Activated CD8-positive, alpha-beta memory T cell treated with anti-CD3 and anti-CD28 coated beads, Interleukin-2, amount 50 U/mL, for 24 hours (primary cell): ENCODE data around the gene SPATA21.
"Not testable (repeated sequence)": the region's sequence is repeated elsewhere in the genome, so short reads cannot be mapped to it uniquely, and the experiment has no call there.

ENCODE experiments used
- DNase-seq: peaks from one replicate; pipeline ENCODE4 v3.0.0-alpha.2; 2020; ENCODE audit errors: extremely low read depth

The SPATA21 gene

GRCh38 chr1:16385659-16386453 lies 51.4 kb downstream of the SPATA21 start:
- no peak for DNase-seq

GRCh38 chr1:16383888-16384287 lies 53.3 kb downstream of the SPATA21 start:
- no peak for DNase-seq

- no peak for DNase-seq
These were observed 56.4 kb downstream of the SPATA21 start for GRCh38 chr1:16380868-16381267.

- DNase-seq, result no peak
These were observed 58.8 kb downstream of the SPATA21 start for GRCh38 chr1:16378443-16378842.

GRCh38 chr1:16376971-16377370 lies 60.3 kb downstream of the SPATA21 start:
- DNase-seq, result no peak

- no peak for DNase-seq
These were observed 61.5 kb downstream of the SPATA21 start for GRCh38 chr1:16375521-16376340.

GRCh38 chr1:16374266-16374665 lies 63.0 kb downstream of the SPATA21 start:
- DNase-seq, result no peak

GRCh38 chr1:16372535-16373285 lies 64.5 kb downstream of the SPATA21 start:
- DNase-seq, result no peak

- DNase-seq, result no peak
These were observed 65.5 kb downstream of the SPATA21 start for GRCh38 chr1:16371725-16372124.

GRCh38 chr1:16369821-16370220 lies 67.4 kb downstream of the SPATA21 start:
- DNase-seq, result no peak

- DNase-seq, result no peak
These were observed 69.0 kb downstream of the SPATA21 start for GRCh38 chr1:16367968-16368890.

GRCh38 chr1:16367258-16367967 lies 69.8 kb downstream of the SPATA21 start:
- peak; percentile 60 for DNase-seq

- DNase-seq, result peak; percentile 85
These were observed 70.4 kb downstream of the SPATA21 start, which contains the start of gene SZRD1 for GRCh38 chr1:16366722-16367257. Gene SZRD1, plus strand, starts transcription at chr1:16367242. Its CDS starts 16 bp downstream, at chr1:16367258.

GRCh38 chr1:16365146-16365498 lies 72.1 kb downstream of the SPATA21 start:
- not testable (repeated sequence) for DNase-seq

GRCh38 chr1:16356867-16357266 lies 80.4 kb downstream of the SPATA21 start:
- no peak for DNase-seq

GRCh38 chr1:16354619-16355018 lies 82.6 kb downstream of the SPATA21 start:
- DNase-seq, result no peak

GRCh38 chr1:16352842-16353535 lies 84.2 kb downstream of the SPATA21 start:
- no peak for DNase-seq

- DNase-seq, result peak; percentile 60
These were observed 85.0 kb downstream of the SPATA21 start, which contains the start of gene FBXO42 for GRCh38 chr1:16351994-16352841. Gene FBXO42, minus strand, starts transcription at chr1:16352480. Its CDS starts 37,062 bp downstream, at chr1:16315418.
